ENCODE measurements around the gene ZNF132.
"Not testable (repeated sequence)": the region's sequence is repeated elsewhere in the genome, so short reads cannot be mapped to it uniquely, and the experiment has no call there.

ZNF132 gene

GRCh38 chr19:58439576-58440554, at the start of gene ZNF132:
ZNF132 (minus strand) TSS chr19:58440153; CDS start chr19:58439821, 332 bp downstream.
- Histone ChIP-seq H3K4me1 (ENCODE audit: control insufficient read depth in 1 of 2, insufficient read depth in 2 of 2, low read length in 2 of 2) (peaks cover 15 to 16% of the 10 kb centered on the region in 2 donors), H3K9ac (ENCODE audit: low read depth in 1 of 2, low read length in 2 of 2) (peak within 1 kb of the TSS; percentile 56 to 70), H3K27me3 (ENCODE audit: control insufficient read depth in 1 of 2, insufficient read depth in 2 of 2, low read length in 2 of 2) (no peaks in the 10 kb centered on the region), H3K9me3 (ENCODE audit: control insufficient read depth in 1 of 2, low read length in 2 of 2) (peaks cover 33 to 44% of the 10 kb centered on the region in 2 donors), H3K36me3 (ENCODE audit: control insufficient read depth in 1 of 2, insufficient read depth in 2 of 2, low read length in 2 of 2) (peaks cover 19 to 31% of the 10 kb centered on the region in 2 donors), H3K27ac (ENCODE audit: low read depth, low read length) (peak within 1 kb of the TSS; percentile 55), H3K4me3 (ENCODE audit: low read depth in 1 of 2, low read length in 2 of 2) (peak within 1 kb of the TSS; percentile 82 to 87)

GRCh38 chr19:58484349-58484748, 44.4 kb upstream of the ZNF132 start:
- not testable (repeated sequence) for H3K27ac ChIP-seq (ENCODE audit: low read depth, low read length); H3K27me3 ChIP-seq (ENCODE audit: control insufficient read depth in 1 of 2, insufficient read depth in 2 of 2, low read length in 2 of 2); H3K9me3 ChIP-seq (ENCODE audit: control insufficient read depth in 1 of 2, low read length in 2 of 2)

GRCh38 chr19:58483776-58484175, 43.8 kb upstream of the ZNF132 start:
- no peak overlapping the region for H3K9ac ChIP-seq (ENCODE audit: low read depth in 1 of 2, low read length in 2 of 2)
- no peaks in the 10 kb centered on the region for H3K4me1 ChIP-seq (ENCODE audit: control insufficient read depth in 1 of 2, insufficient read depth in 2 of 2, low read length in 2 of 2)
- peaks cover 0 to 13% of the 10 kb centered on the region in 2 donors for H3K36me3 ChIP-seq (ENCODE audit: control insufficient read depth in 1 of 2, insufficient read depth in 2 of 2, low read length in 2 of 2)

More at GRCh38 chr19:58484349-58484748, 44.4 kb upstream of the ZNF132 start:
- not testable (repeated sequence) for H3K9ac ChIP-seq (ENCODE audit: low read depth in 1 of 2, low read length in 2 of 2); H3K4me1 ChIP-seq (ENCODE audit: control insufficient read depth in 1 of 2, insufficient read depth in 2 of 2, low read length in 2 of 2); H3K4me3 ChIP-seq (ENCODE audit: low read depth in 1 of 2, low read length in 2 of 2)
- peaks cover 0 to 13% of the 10 kb centered on the region in 2 donors for H3K36me3 ChIP-seq (ENCODE audit: control insufficient read depth in 1 of 2, insufficient read depth in 2 of 2, low read length in 2 of 2)

GRCh38 chr19:58482372-58482771, 42.4 kb upstream of the ZNF132 start:
- no peaks in the 10 kb centered on the region for H3K27me3 ChIP-seq (ENCODE audit: control insufficient read depth in 1 of 2, insufficient read depth in 2 of 2, low read length in 2 of 2)
- H3K9ac ChIP-seq (ENCODE audit: low read depth in 1 of 2, low read length in 2 of 2): no peak overlapping the region
- H3K9me3 ChIP-seq (ENCODE audit: control insufficient read depth in 1 of 2, low read length in 2 of 2): no peaks in the 10 kb centered on the region
- no peak overlapping the region for H3K27ac ChIP-seq (ENCODE audit: low read depth, low read length)
- peaks cover 0 to 13% of the 10 kb centered on the region in 2 donors for H3K36me3 ChIP-seq (ENCODE audit: control insufficient read depth in 1 of 2, insufficient read depth in 2 of 2, low read length in 2 of 2)
- no peaks in the 10 kb centered on the region for H3K4me1 ChIP-seq (ENCODE audit: control insufficient read depth in 1 of 2, insufficient read depth in 2 of 2, low read length in 2 of 2)
- H3K4me3 ChIP-seq (ENCODE audit: low read depth in 1 of 2, low read length in 2 of 2): no peak overlapping the region

More at GRCh38 chr19:58483776-58484175, 43.8 kb upstream of the ZNF132 start:
- H3K9me3 ChIP-seq (ENCODE audit: control insufficient read depth in 1 of 2, low read length in 2 of 2): no peaks in the 10 kb centered on the region
- no peak overlapping the region for H3K4me3 ChIP-seq (ENCODE audit: low read depth in 1 of 2, low read length in 2 of 2)
- H3K27me3 ChIP-seq (ENCODE audit: control insufficient read depth in 1 of 2, insufficient read depth in 2 of 2, low read length in 2 of 2): no peaks in the 10 kb centered on the region
- H3K27ac ChIP-seq (ENCODE audit: low read depth, low read length): no peak overlapping the region

DNA sequence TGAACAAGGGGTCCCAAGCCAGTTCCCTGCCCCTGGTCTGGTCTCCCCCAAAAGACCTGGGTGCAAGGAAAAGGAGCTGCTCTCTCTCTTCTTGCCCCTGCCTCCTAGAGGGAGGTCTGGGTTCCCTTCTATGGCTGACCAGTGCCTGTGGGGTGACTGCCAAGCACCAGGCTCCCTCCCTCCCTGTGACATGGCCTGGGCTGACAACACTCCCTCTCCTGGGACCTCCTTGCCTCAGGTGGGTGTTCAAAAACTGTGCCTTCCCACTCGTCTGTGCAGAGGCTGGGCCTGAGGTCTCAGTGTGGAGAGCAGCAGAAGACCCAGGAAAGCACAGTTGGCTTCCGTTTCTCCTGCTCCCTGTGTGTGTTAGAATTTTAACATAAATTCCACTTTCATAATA, 40.9 kb upstream of the ZNF132 start:
- no peaks in the 10 kb centered on the region for H3K9me3 ChIP-seq (ENCODE audit: control insufficient read depth in 1 of 2, low read length in 2 of 2)
- H3K27me3 ChIP-seq (ENCODE audit: control insufficient read depth in 1 of 2, insufficient read depth in 2 of 2, low read length in 2 of 2): no peaks in the 10 kb centered on the region
- peaks cover 7 to 8% of the 10 kb centered on the region in 2 donors for H3K4me1 ChIP-seq (ENCODE audit: control insufficient read depth in 1 of 2, insufficient read depth in 2 of 2, low read length in 2 of 2)
- no peak overlapping the region for H3K4me3 ChIP-seq (ENCODE audit: low read depth in 1 of 2, low read length in 2 of 2)
- no peak overlapping the region for H3K9ac ChIP-seq (ENCODE audit: low read depth in 1 of 2, low read length in 2 of 2)
- no peak overlapping the region for H3K27ac ChIP-seq (ENCODE audit: low read depth, low read length)
- H3K36me3 ChIP-seq (ENCODE audit: control insufficient read depth in 1 of 2, insufficient read depth in 2 of 2, low read length in 2 of 2): peaks cover 0 to 13% of the 10 kb centered on the region in 2 donors

DNA sequence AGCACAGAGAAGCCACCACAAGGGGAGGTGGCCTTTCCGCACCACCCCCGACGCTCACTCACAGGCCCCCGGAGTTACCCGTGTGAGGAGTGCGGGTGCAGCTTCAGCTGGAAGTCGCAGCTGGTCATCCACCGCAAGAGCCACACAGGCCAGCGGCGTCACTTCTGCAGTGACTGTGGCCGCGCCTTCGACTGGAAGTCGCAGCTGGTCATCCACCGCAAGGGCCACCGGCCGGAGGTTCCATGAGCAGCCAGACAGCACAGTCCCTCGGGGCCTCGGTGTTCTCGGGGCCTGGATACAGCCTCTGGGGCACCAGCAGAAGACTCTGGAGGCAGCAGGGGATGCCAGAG, 40.5 kb upstream of the ZNF132 start:
- Histone ChIP-seq H3K9ac (ENCODE audit: low read depth in 1 of 2, low read length in 2 of 2) (no peak overlapping the region), H3K36me3 (ENCODE audit: control insufficient read depth in 1 of 2, insufficient read depth in 2 of 2, low read length in 2 of 2) (peaks cover 0 to 13% of the 10 kb centered on the region in 2 donors), H3K4me1 (ENCODE audit: control insufficient read depth in 1 of 2, insufficient read depth in 2 of 2, low read length in 2 of 2) (peaks cover 7 to 9% of the 10 kb centered on the region in 2 donors), H3K9me3 (ENCODE audit: control insufficient read depth in 1 of 2, low read length in 2 of 2) (no peaks in the 10 kb centered on the region), H3K27ac (ENCODE audit: low read depth, low read length) (no peak overlapping the region), H3K4me3 (ENCODE audit: low read depth in 1 of 2, low read length in 2 of 2) (no peak overlapping the region), H3K27me3 (ENCODE audit: control insufficient read depth in 1 of 2, insufficient read depth in 2 of 2, low read length in 2 of 2) (no peaks in the 10 kb centered on the region)

DNA sequence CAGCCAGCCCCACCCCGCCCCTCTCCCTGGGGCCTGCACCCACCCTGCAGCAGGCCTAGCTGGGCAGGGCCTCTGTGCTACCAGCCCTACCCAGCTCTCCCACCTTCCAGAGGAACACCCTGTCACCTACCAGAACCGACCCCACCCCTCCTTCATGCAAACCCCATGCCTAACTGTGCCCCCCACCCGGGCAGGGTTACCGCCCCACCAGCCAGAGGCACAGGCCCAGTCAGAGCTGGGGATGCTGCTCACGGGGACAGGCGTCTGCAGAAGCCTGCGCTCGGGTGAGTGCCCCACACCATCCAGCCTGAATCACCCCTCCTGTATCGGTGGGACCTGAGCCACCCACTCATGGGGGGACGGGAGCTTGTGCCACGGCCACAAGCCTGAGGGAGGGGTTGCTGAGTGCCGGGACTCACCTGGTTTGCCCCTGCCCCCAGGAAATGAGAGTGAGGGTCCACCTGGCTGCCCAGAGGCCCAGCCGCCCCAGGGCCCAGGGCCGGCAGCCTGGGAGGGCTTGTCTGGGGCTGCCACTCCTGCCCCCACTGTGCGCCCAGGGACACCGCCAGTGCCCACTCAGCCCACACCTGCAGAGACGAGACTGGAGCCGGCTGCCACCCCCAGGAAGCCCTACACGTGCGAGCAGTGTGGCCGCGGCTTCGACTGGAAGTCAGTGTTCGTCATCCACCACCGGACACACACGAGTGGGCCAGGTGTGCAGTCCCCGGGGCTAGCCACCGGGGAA, 40.0 kb upstream of the ZNF132 start:
- H3K27me3 ChIP-seq (ENCODE audit: control insufficient read depth in 1 of 2, insufficient read depth in 2 of 2, low read length in 2 of 2): no peaks in the 10 kb centered on the region
- no peak overlapping the region for H3K27ac ChIP-seq (ENCODE audit: low read depth, low read length)
- H3K9me3 ChIP-seq (ENCODE audit: control insufficient read depth in 1 of 2, low read length in 2 of 2): no peaks in the 10 kb centered on the region
- no peak overlapping the region for H3K9ac ChIP-seq (ENCODE audit: low read depth in 1 of 2, low read length in 2 of 2)
- peaks cover 12 to 14% of the 10 kb centered on the region in 2 donors for H3K4me1 ChIP-seq (ENCODE audit: control insufficient read depth in 1 of 2, insufficient read depth in 2 of 2, low read length in 2 of 2)
- H3K4me3 ChIP-seq (ENCODE audit: low read depth in 1 of 2, low read length in 2 of 2): no peak overlapping the region
- peaks cover 0 to 13% of the 10 kb centered on the region in 2 donors for H3K36me3 ChIP-seq (ENCODE audit: control insufficient read depth in 1 of 2, insufficient read depth in 2 of 2, low read length in 2 of 2)

GRCh38 chr19:58479303-58479702, 39.4 kb upstream of the ZNF132 start:
- no peak overlapping the region for H3K27ac ChIP-seq (ENCODE audit: low read depth, low read length)
- H3K9ac ChIP-seq (ENCODE audit: low read depth in 1 of 2, low read length in 2 of 2): no peak overlapping the region
- peaks cover 0 to 13% of the 10 kb centered on the region in 2 donors for H3K36me3 ChIP-seq (ENCODE audit: control insufficient read depth in 1 of 2, insufficient read depth in 2 of 2, low read length in 2 of 2)

DNA sequence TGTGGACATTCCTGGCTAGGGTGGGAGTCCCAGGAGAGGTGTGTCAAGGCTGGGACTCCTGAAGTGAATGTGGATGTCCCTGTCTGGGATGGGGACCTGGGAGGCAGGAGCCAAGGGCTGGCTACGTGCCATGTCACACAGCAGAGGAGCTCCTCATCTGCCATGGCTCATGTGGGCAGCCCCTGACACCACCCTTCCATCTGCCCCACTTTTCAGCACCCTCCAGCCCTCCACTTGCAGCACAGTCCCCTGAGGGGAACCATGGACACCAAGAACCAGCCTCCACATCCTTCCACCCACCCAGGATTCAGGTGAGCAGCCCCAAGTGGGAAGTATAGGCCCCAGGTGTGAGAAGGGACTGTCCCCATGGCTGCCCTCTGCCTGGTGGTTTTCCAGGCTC, 37.9 kb upstream of the ZNF132 start:
- peaks cover 14% of the 10 kb centered on the region in 2 donors for H3K4me1 ChIP-seq (ENCODE audit: control insufficient read depth in 1 of 2, insufficient read depth in 2 of 2, low read length in 2 of 2)
- peaks cover 0 to 14% of the 10 kb centered on the region in 2 donors for H3K36me3 ChIP-seq (ENCODE audit: control insufficient read depth in 1 of 2, insufficient read depth in 2 of 2, low read length in 2 of 2)
- H3K27ac ChIP-seq (ENCODE audit: low read depth, low read length): no peak overlapping the region
- H3K9ac ChIP-seq (ENCODE audit: low read depth in 1 of 2, low read length in 2 of 2): no peak overlapping the region
- H3K9me3 ChIP-seq (ENCODE audit: control insufficient read depth in 1 of 2, low read length in 2 of 2): no peaks in the 10 kb centered on the region
- no peak overlapping the region for H3K4me3 ChIP-seq (ENCODE audit: low read depth in 1 of 2, low read length in 2 of 2)
- H3K27me3 ChIP-seq (ENCODE audit: control insufficient read depth in 1 of 2, insufficient read depth in 2 of 2, low read length in 2 of 2): no peaks in the 10 kb centered on the region

More at GRCh38 chr19:58479303-58479702, 39.4 kb upstream of the ZNF132 start:
- Histone ChIP-seq H3K27me3 (ENCODE audit: control insufficient read depth in 1 of 2, insufficient read depth in 2 of 2, low read length in 2 of 2) (no peaks in the 10 kb centered on the region), H3K4me3 (ENCODE audit: low read depth in 1 of 2, low read length in 2 of 2) (no peak overlapping the region), H3K4me1 (ENCODE audit: control insufficient read depth in 1 of 2, insufficient read depth in 2 of 2, low read length in 2 of 2) (peaks cover 14% of the 10 kb centered on the region in 2 donors), H3K9me3 (ENCODE audit: control insufficient read depth in 1 of 2, low read length in 2 of 2) (no peaks in the 10 kb centered on the region)

DNA sequence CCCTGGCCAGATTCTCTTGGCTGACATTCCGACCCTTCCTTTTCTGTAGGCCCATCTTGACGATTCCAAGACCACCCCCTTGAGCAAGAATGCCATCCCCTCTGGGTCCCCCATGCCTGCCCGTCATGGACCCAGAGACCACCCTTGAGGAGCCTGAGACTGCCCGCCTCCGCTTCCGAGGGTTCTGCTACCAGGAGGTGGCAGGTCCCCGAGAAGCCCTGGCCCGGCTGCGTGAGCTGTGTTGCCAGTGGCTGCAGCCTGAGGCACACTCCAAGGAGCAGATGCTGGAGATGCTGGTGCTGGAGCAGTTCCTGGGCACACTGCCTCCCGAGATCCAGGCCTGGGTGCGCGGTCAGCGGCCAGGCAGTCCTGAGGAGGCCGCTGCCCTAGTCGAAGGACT, 37.2 kb upstream of the ZNF132 start:
- peaks cover 3 to 22% of the 10 kb centered on the region in 2 donors for H3K36me3 ChIP-seq (ENCODE audit: control insufficient read depth in 1 of 2, insufficient read depth in 2 of 2, low read length in 2 of 2)
- no peaks in the 10 kb centered on the region for H3K9me3 ChIP-seq (ENCODE audit: control insufficient read depth in 1 of 2, low read length in 2 of 2)
- peak overlapping the region; percentile 87 to 89 for H3K4me3 ChIP-seq (ENCODE audit: low read depth in 1 of 2, low read length in 2 of 2)
- H3K27ac ChIP-seq (ENCODE audit: low read depth, low read length): no peak overlapping the region
- H3K4me1 ChIP-seq (ENCODE audit: control insufficient read depth in 1 of 2, insufficient read depth in 2 of 2, low read length in 2 of 2): peaks cover 14% of the 10 kb centered on the region in 2 donors
- no peaks in the 10 kb centered on the region for H3K27me3 ChIP-seq (ENCODE audit: control insufficient read depth in 1 of 2, insufficient read depth in 2 of 2, low read length in 2 of 2)
- H3K9ac ChIP-seq (ENCODE audit: low read depth in 1 of 2, low read length in 2 of 2): peak overlapping the region; percentile 6 to 76
